Measurements from ENCODE around the gene RAD51B.
"Not testable (repeated sequence)": the region's sequence is repeated elsewhere in the genome, so short reads cannot be mapped to it uniquely, and the experiment has no call there.

RAD51B gene

GRCh38 chr14:68085742-68086141 lies 266.2 kb downstream of the RAD51B start:
- DNase-seq, result no peak

- no peak for DNase-seq
Measured at GRCh38 chr14:68088451-68088854, 268.9 kb downstream of the RAD51B start.

GRCh38 chr14:68089146-68089731 lies 269.7 kb downstream of the RAD51B start:
- no peak for DNase-seq

GRCh38 chr14:68094158-68094557 lies 274.6 kb downstream of the RAD51B start:
- DNase-seq, result no peak

- no peak for DNase-seq
Measured at GRCh38 chr14:68094752-68095151, 275.2 kb downstream of the RAD51B start.

GRCh38 chr14:68097727-68098126 lies 278.1 kb downstream of the RAD51B start:
- no peak for DNase-seq

- no peak for DNase-seq
Measured at GRCh38 chr14:68098834-68099233, 279.3 kb downstream of the RAD51B start.

- DNase-seq, result no peak
Measured at GRCh38 chr14:68099495-68100045, 280.0 kb downstream of the RAD51B start.

GRCh38 chr14:68101715-68102301 lies 282.2 kb downstream of the RAD51B start:
- DNase-seq, result not testable (repeated sequence)

GRCh38 chr14:68103853-68104252 lies 284.3 kb downstream of the RAD51B start:
- DNase-seq, result no peak

- DNase-seq, result no peak
Measured at GRCh38 chr14:68104518-68104917, 284.9 kb downstream of the RAD51B start.

- no peak for DNase-seq
Measured at GRCh38 chr14:68105816-68106215, 286.2 kb downstream of the RAD51B start.

GRCh38 chr14:68106456-68106855 lies 286.9 kb downstream of the RAD51B start:
- no peak for DNase-seq

- DNase-seq, result no peak
Measured at GRCh38 chr14:68106905-68107304, 287.3 kb downstream of the RAD51B start.

- no peak for DNase-seq
Measured at GRCh38 chr14:68109132-68109900, 289.7 kb downstream of the RAD51B start.

- no peak for DNase-seq
Measured at GRCh38 chr14:68111097-68111852, 291.7 kb downstream of the RAD51B start.

- no peak for DNase-seq
Measured at GRCh38 chr14:68111853-68112270, 292.3 kb downstream of the RAD51B start.

GRCh38 chr14:68112442-68112841 lies 292.9 kb downstream of the RAD51B start:
- no peak for DNase-seq

GRCh38 chr14:68113343-68113930 lies 293.9 kb downstream of the RAD51B start:
- DNase-seq, result no peak

- DNase-seq, result not testable (repeated sequence)
Measured at GRCh38 chr14:68115952-68116351, 296.4 kb downstream of the RAD51B start.

GRCh38 chr14:68122651-68123050 lies 303.1 kb downstream of the RAD51B start:
- DNase-seq, result no peak

- DNase-seq, result no peak
Measured at GRCh38 chr14:68124050-68124449, 304.5 kb downstream of the RAD51B start.
